Astrocyte (in vitro differentiated cells and primary cell): ENCODE measurements around the gene TLR9.

Source experiments
- EZH2 ChIP-seq: IDR thresholded peaks from 2 replicates; pipeline ENCODE4 v1.6.1; 2012; ENCODE audit warnings: mild to moderate bottlenecking, low read length, inconsistent platforms; ENCODE audit not compliant: insufficient read depth
- TF ChIP-seq, protein P1 (sequence below): IDR thresholded peaks from 2 replicates; pipeline ENCODE4 v1.5.1; 2011; ENCODE audit warnings: low read depth, mild to moderate bottlenecking, inconsistent platforms, low read length, moderate library complexity; ENCODE audit not compliant: insufficient read depth

DNA sequence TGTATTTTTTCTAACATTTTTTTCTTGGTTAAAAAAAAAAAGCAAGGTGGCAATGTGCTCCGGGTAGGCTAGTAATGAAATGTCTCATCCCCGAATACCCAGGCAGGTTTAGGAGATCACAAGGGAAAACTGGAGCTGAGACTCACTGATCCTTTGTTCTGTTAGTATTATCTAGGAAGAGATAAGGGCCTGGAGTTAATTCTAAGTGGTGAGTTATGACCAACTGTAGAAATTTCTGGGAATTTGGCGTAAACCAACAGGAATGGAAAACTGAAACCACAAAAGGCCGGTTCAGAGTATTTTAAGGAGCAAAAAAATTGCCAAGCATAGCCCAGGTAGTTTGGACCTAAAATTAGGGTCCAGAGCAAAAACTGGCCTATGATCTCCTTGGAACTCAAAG is 32.5 kb upstream of the TLR9 start:
- TF ChIP-seq, protein P1, sequence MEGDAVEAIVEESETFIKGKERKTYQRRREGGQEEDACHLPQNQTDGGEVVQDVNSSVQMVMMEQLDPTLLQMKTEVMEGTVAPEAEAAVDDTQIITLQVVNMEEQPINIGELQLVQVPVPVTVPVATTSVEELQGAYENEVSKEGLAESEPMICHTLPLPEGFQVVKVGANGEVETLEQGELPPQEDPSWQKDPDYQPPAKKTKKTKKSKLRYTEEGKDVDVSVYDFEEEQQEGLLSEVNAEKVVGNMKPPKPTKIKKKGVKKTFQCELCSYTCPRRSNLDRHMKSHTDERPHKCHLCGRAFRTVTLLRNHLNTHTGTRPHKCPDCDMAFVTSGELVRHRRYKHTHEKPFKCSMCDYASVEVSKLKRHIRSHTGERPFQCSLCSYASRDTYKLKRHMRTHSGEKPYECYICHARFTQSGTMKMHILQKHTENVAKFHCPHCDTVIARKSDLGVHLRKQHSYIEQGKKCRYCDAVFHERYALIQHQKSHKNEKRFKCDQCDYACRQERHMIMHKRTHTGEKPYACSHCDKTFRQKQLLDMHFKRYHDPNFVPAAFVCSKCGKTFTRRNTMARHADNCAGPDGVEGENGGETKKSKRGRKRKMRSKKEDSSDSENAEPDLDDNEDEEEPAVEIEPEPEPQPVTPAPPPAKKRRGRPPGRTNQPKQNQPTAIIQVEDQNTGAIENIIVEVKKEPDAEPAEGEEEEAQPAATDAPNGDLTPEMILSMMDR = no peak
- TF ChIP-seq EZH2 = no peak
